ENCODE data around the gene DFFB.

DFFB gene

DNA sequence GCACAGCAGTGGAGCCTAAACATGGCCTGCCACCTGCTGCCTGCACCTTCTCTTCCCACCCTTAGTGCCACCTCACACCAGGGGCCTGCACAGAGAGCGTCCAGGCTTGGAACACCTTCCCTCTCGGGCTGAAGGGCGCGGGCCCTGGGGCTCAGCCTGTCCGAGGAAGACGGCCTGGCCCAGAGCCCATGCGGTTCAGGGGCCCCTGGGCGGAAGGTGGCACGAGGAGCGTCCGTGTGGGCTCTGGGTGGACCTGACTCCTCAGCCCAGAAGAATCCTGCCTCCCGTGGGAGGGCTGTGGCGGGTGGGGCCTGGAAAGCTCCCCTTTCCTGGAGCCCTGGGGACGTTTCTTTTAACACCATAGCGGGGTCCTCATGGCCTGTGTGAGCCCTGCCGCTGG, 19.4 kb downstream of the DFFB start:
- no peak for DNase-seq

DNA sequence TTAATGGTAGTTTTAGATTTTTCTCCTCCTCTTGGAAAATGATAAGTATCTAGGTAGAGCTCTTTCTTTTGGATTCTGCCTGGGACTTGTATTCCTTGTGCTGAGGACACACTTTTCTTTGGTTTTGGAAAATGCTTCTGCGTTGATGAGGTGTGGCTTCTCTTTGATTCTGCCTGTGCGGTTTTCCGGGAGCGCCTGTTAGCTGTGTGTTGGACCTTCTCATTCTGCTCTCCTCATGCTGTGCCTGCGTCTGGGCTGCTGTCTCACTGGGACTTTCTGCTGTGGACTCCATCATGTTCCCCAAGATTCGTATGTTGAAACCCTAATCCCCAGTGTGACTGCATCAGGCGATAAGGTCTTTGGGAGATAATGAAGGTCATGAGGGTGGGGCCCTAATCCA, 21.8 kb downstream of the DFFB start:
- no peak for DNase-seq

DNA sequence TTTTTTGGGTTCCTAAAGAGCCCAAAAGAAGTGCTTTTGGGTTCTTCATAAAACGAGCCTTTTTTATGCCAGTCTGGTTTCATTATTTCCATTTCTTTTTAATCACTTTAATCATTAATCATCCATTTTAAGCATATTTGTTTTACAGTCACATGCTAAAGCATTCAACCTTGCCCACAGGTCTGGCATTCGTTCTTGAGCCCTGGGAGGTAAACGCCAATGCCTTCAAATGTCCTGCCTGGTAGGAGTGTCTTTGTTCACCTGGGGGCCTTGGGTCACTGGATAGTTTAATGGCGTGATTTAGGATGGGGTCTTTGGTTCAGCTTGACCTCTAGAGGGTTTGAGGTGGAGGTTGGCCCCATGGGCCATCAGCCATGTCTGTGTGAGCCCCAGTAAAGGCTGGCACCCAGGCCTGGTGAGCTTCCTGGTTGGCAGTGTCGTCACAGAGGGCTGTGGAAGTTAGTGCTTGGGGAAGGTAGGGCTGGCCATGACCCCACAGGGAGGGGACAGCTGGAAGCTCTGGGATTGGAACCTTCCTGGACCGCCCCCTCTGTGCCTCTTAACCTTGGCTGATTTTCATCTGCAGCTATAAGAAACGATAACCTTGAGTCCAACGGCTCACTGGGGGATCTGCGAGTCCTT, 22.6 kb downstream of the DFFB start:
- no peak for DNase-seq

DNA sequence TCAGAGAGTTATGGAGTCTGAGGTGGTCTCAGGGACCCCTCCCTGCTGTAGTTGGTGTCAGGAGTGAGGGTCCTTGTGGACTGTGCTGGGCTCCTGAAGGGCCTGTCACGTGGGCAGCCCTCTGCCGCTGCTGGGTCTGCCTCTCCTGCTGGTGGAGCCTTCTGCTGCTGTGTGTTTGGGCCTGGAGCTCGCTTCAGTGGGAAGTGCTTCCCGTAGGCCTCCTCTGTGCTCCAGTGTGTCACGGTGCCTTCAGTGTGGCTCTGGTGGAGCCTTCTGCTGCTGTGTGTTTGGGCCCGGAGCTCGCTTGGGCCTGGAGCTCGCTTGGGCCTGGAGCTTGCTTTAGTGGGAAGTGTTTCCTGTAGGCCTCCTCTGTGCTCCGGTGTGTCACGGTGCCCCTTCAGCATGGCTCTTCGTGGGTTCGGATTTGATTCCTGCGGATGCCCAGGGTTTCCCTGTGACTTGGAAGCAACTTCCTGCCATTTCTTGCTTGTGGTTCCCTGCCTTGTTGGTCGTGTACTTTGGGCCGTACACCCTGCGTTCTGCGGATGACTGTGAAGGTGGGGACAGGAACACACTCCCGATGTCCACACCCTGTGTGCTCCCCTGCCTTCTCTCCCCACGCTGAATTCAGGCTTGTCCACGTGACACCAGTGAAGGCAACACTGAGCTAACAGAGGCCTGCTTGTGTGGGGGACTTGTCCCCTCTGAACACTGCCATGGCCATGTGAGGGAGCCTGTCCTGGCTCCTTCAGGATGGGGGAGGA, 23.3 kb downstream of the DFFB start:
- no peak for DNase-seq

DNA sequence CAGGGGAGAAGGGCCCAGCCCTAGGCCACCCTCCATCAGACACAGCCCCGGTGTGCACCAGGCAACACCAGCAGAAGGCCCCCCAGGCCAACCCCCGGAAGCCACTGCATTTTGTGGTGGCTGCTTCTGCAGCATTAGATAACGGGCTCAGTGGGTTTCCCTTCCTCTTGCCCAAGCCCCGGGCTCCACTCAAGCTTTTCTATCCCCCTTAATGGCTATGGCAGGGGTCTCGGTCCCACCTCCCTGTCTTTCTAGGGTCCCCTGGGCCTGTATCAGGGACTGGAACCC, 23.9 kb downstream of the DFFB start:
- no peak for DNase-seq

DNA sequence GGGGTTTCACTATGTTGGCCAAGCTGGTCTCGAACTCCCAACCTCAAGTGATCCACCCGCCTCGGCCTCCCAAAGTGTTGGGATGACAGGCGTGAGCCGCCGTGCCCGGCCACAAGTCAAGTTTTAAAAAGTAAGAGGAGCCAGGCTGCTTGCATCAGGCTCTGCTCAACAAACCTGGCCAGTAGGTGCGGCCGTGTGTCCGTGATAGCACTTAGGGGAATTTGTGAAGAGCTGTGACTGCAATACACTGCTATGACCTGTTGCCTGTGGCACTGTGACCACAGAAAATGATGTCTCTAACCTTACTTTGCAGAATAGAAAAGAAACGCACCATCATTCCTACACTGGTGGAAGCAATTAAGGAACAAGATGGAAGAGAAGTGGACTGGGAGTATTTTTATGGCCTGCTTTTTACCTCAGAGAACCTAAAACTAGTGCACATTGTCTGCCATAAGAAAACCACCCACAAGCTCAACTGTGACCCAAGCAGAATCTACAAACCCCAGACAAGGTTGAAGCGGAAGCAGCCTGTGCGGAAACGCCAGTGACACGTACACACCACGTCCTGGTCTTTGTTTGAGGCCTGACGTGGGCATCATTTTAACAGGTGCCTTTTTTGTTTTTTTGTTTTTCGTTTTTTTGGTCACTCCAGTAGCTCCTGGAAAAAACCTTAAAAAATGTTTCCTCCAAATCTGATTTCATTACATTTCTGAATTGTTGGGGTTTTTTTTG, 26.1 kb downstream of the DFFB start:
- no peak for DNase-seq

DNA sequence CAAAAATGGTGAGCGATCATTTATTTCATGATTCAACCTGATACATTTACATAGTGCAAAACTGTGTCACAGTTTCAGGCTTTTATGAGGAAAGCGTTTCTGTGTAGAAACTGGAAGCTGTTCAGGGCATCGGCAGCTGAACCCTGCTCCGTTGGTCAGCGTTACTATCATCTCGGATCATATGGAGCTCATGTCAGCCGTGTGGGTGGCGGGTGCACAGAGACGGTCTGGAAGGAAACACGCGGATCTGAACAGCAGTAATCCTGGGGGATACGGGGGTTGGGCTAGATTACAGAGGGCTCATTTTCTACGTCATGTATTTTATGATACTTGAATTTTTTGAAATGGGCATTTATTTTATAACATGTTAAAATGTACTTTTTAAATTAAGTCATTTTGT, 27.7 kb downstream of the DFFB start:
- DNase-seq, result no peak

DNA sequence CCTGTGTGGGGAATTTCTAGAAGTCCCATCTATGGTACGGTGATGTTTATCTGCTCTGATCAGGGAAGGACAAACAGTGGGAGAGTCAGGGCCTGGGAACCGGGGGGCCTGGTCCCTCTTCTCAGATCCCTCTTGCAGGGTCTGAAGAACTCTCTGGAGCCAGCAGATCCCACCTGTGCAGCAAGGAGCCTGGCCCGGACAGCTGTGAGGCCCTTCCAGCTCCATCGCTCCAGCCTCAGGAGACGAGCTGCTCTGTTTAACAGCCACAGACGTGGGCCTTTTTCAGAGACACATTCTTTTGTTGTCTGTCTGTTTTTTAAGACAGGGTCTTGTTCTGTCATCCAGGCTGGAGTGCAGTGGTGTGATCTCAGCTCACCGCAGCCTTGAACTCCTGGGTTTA, 28.3 kb downstream of the DFFB start:
- no peak for DNase-seq

DNA sequence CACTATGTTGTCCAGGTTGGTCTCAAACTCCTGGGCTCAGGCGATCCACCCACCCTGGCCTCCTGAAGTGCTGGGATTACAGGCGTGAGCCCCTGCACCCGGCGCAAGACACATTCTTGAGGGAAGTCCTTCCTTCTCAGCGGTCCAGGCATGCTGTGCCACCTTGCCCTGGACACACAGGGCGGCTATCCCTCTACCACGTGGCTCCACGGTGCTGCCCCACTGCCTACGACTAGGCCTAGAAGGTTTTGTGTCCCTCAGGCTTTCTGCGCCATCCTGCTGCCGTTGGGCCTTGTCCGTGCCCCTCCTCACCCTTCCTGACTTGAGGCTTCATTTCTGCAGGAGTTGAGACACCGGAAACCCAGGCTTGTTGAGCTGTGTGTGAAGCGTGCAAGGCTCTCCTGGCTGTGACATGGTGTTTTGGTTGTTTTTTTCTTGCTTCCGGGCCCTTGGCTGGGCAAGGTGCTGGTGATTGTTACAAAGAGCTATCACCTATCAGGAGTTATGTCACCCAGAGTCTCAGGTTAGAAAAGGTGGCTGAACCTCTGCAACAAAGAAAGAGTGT, 28.9 kb downstream of the DFFB start:
- DNase-seq, result no peak

DNA sequence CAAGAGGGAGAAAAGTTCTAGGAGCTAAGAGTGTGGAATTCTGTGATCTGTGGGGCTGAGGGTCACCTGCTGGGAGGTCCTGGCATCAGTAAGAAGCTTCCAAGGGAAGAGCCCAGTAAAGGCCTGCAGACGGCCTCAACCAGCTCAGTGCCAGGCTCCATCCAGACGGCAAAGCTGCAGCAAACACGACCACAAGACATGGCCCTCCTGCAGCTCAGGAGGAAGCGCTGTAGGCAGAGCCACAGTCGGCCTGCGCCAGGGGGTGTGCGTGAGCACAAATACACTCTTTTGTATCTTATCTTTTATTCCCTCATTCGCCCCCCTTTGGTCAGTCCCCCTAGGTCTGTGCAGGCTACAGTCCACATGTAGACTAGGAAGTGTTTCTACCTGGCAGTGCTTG, 29.4 kb downstream of the DFFB start:
- DNase-seq, result no peak

DNA sequence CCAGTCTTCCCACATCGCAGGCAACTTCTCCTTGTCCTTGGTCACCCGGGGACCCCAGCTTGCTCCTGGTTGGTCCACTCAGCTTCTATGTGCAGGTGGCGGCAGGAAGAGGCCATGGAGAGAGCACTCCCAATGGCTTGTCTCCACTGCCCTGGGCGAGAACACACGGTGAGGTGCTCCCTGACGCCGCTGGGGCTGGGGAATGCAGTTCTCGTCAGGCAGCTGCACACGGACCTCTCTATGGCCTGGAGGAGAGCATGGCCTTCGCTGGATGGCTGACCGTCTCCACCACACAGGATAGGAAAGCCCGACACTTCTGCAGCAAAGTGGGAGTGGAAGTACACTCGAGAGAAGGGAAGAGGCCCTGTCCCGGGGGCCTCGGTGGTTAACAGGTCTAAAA, 31.0 kb downstream of the DFFB start:
- no peak for DNase-seq

DNA sequence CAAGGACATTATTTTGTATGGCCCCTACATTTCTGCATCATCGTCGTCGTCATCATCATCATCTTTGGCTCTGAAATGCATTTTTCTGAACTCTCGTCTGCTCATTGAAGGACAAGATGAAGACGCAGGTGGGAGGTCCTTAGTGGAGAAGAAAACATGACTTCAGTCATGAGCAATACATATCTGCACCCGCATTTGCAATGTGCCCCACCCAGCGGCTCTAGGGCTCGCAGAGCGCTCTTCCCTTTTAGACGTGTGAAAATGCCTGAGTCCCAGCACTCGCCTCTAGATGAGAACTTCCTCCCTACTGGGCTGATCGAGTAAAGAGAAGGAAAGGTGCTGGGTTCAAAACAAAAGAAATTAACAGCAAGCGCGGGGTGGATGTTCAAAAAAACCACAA, 32.7 kb downstream of the DFFB start:
- no peak for DNase-seq

DNA sequence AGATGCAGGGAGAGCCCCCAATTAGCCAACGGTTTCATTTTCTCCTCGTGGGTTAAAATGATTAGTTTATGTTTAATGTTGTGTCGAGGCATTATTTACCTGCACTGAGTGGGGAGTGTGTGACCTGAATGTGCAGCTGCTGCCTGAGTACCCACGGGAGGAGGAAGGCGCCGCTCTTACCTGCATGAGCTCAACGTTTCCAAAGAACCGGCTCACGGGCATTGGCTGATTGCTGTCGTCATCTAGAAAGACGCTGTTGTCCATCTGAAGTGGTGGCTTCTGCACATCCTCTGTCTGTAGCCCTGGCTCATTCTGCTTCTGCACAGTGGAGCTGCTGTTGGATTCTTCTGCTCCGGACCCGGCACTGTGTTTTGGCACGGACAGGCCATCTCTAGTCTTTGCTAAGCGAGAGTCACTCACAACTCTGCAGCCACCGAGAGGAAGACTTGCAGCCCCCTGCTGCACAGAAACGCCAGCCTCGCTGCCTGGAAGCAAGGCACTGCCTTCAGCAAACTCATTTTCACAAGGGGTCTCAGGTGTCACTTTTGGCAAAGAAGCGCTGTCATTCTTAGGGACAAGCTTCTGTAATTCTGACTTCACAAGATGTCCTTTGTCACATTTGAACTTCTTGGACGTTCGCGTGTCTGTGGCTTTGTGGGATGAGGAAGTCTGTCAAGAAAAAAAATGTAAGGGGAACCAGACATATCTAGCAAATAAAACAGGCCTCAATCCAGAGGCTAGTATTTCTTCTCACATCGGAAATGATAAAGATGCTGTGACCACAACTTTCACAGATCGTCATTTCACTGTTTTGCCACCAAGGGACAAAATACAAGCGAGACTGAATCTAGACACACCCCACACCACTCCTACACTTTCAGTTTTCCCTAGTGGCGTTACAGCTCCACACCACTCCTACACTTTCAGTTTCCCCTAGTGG, 33.4 kb downstream of the DFFB start:
- no peak for DNase-seq

DNA sequence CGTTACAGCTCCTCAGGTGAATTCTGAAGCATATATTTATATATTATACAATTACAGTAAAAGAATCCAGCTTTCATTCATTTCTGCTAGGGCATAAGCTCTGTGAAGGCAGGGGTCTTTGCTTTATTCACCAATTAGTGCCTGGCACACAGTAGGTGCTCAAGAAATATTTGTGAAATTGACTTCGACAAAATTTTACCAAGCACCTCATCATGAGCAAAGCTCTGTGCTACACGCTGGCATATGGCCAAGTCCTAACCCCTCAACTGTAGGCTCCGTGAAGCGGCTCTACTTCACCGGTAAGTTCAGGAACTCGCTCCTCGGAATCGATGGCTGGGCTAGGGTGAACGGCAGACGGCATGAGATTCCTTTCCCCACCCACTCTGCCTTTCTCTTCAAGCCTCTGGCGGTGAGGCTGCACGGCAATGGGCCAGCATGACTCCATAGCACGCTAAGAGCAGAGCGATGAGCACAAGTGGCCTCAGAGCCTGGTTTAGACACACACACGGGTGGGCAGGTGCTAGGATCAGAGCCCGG, 34.1 kb downstream of the DFFB start:
- no peak for DNase-seq

DNA sequence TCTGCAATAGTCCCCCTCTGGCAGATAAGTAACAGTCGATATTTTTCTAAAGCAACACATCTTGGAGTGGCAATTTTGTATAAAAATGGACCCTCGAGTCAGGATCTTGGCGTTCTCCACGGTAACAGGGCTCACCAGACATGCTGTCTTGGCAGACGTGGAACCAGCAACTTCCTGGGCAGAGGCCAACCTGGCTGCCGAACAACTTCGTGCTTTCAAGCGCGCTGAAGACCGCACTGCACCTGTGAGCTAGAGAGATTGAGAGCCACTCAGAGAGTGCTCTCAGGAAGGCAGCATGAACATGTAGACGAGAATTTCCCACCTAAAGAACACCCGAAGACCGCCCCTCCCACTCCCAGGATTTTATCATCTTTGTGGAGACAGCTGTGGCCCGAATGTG, 35.5 kb downstream of the DFFB start:
- DNase-seq, result no peak

DNA sequence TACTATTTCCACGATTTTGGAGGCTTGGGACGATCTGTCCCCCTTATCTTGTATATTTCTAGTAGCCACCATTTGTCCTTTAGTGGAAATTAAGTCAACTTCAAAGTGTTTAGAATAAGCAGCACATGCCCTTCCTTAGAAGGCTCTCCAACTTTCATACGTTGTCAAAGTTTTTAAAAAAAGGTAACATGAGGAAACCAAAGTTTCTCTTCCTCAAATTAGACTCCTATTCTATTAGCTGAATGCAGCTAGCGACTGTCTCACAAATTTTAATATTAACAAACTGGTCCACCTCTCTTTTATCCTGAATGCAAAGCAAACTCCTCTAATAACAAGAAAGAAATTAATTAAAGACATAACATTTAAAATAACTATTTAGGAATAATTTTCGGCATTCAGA, 35.9 kb downstream of the DFFB start:
- DNase-seq, result no peak

DNA sequence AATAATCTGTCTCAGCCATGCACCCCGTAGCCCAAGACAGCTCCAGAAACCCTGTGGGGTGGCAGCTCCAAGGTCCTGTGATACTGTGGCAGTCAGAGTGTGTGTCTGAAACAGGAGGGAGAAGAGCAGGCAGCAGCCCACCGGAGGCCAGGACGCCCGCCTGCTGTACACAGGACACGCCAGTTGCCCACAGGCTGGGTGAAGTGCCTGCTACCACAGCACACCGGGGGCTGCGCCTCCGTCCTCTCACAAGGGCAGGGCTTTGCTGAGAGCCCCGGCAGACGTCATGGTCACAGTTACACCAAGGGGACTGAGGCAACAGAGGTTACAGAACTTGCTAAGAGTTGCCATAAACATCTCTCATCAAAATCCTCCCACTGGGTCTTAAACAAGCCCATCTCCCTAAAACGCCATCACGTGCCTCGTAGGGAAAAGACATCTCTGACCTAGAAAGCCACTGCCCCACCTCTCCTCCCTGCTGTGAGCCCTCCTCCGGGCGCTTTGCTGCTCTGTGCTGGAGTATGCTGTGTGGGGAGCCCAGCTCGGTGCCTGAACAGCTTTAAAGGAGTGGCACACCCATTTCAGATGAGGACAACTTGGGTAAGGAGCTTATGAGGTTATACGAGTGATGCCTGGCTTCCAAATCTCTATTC, 37.5 kb downstream of the DFFB start:
- no peak for DNase-seq

DNA sequence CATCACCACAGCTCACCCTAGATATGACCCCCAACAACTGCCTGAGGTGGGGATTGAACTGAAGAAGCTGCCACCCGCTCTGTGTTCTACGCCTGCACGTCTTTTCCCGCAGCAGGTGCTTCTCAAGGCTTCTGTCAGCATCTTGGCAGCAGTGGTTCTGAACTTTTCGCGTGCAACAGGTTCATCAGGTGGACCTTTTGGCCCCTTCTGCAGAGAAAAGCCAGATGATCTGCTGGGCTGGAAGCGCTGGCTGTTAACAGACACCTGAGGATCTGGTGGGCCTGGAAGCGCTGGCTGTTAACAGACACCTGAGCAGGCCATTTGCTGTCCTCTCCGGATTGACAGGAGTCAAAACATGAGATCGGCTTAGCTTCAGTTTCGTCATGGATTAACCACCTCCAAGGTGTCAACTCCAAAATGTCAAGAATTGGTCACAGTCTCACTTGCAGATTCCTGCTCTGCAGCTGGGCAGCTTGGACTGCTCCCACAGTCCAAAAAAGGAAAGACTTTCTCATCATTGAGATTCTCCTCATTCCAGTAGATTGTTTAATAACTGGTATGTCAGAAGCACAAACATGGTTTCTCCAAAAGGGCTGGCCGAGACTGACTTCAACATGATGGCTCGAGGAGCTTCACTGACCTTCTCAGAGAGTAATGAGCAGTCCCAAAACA, 38.1 kb downstream of the DFFB start:
- no peak for DNase-seq

DNA sequence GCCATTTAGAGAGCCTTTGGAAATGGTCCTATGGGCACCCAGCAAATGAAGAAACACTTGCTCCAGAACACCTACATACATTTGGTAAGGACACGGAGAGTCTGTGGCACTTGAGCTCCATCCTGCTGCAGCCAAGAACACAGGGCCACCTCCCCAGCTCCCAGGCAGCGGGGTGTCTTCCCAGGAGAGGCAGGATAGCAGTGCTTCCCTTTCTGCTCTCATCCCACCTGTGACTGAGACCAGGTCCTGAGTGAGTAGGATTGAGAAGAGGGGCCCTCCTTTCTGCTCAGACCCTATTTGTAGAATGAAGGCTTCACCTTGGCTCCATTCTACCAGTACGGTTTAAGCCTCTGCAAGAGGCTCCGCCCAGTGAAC, 38.7 kb downstream of the DFFB start:
- DNase-seq, result no peak

DNA sequence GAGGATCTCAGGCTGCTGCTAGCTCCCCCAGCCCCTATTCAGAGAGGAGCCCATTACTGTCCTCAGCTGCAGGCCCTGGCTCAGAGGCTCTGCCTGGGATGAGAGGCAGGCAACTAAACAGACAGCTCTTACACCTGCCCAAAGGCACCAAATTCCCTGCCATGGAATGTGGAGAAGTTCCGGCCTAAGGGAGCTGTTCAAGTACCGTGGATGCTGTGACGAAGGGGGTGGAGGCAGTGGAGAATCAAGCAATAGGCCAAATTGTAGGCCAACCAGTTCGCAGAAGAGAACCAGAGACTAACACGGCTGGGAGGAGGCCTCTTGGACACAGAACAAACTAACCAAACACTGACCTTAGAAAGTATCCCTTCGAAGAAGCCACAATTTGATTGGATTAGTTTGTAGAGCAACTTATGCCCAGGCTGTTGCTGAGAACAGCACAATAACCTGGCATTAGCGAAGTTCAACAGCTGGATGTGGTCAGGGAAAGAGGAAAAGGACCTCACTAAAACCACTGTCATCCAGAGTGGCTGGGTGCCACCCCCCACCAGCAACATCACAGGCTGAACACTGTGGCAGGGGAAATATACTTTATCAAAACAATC, 39.2 kb downstream of the DFFB start:
- no peak for DNase-seq

DNA sequence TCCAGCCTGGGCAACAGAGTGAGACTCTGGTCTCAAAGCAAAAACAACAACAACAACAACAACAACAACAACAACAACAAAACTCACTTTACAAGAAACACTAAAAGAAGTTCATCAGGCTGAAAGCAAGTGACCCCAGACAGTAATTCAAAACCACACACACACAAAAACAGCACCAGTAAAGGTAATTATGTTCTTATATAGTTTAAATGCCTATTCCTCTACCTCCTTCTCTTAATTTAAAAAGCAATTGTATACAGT, 41.1 kb downstream of the DFFB start:
- DNase-seq, result no peak

All from NCI-H1694 treated with DMSO at 0.1 percent for 48 hours (cell line).